HG03439 (cell line): ENCODE measurements around the gene CACNA1H.

Experiments used
- ATAC-seq: cut with Tn5 transposase; IDR thresholded peaks from one replicate; pipeline ENCODE4 v1.9.1; 2021; ENCODE audit warnings: mild to moderate bottlenecking, moderate library complexity; ENCODE audit not compliant: unreplicated experiment

Gene CACNA1H

DNA sequence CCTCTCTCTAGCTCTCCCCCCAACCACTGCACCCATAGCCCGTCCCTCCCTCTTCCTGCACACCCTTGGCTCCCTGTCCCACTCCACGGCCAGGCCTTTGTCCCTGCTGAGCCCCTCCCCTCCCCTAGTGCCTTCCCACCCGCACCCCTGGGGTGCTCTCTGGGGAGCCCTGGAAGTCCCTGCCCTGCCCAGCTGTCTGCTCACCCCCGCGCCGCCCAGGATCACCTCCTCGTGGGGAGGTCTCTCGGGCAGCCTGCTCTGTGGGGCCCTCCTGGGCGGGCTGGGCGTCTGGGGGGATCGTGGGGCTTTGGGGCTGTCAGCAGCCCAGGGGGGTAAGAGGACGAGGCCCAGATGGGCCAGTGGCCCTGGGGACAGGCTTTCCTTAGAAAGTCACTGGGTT is 18.1 kb downstream of the CACNA1H start:
- no peak for ATAC-seq

DNA sequence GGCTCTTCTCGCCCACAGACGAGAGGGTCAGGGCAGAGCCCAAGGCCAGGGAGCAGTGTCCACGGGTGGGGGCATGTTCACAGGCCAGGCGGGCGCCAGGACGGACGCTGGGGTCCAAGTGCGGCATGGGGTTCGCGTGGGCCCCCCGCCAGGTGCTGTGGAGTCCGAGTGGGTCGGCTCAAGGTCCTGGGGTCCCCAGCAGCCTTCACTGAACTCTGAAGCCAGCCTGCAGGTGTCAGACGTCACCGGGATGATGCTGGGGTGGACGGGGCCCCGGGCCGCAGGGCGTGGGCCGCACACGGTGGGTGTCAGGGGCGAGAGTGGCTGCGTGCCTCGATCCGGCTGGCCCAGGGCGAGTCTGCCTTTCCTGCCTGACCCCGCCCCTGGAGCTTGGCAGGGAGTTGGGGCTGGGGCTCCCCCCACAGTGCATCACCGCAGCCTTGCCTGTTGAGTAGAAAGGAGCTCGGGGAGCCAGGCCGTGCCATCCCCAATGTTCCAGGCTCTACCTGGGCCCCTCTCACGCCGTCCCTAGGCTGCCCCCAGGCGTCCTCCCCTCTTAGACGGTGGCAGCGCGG is 19.0 kb downstream of the CACNA1H start:
- ATAC-seq = no peak

GRCh38 chr16:1172651-1173050 is 19.7 kb downstream of the CACNA1H start:
- ATAC-seq = no peak

- ATAC-seq = no peak
These were observed 21.0 kb downstream of the CACNA1H start for GRCh38 chr16:1173788-1174451.

DNA sequence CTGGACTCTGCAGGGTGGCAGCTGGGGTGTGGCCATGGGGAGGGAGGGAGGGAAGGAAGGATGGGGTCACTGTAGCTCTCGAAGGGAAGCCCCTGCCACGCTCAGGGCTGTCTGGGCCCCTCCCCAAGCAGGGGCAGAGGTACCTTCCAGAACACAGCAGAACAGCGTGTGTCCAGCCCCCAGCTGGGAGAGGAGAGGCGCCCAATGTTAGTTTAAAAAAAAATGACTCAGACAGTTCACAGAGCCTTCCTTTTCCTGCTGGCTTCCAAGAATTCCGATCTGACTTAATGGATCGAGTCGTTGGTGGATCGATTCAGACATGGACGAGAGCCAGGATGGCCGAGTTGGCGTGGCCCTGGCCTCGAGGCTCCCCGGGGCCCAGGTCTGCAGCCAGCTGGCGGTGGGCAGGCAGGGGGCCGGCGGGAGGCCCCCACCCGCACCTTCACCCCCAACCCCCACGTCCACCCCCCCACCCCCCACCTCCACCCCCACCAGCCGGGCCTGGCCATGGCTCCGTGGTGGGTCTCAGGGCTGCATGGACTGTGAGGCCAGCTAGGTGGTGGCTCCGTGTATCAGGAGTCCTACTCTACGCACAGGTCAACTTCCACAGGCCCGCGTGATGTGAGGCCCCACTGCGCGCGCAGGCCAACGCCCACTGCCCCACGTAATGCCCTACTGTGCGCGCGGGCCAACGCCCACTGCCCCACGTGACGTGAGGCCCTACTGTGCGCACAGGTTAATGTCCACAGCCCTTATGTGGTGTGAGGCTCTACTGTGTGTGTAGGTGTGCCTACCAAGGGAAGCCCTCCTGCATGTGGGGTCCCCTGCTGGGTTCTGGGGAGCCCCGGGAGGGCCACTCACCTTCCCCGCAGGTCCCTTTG is 21.8 kb downstream of the CACNA1H start:
- no peak for ATAC-seq

DNA sequence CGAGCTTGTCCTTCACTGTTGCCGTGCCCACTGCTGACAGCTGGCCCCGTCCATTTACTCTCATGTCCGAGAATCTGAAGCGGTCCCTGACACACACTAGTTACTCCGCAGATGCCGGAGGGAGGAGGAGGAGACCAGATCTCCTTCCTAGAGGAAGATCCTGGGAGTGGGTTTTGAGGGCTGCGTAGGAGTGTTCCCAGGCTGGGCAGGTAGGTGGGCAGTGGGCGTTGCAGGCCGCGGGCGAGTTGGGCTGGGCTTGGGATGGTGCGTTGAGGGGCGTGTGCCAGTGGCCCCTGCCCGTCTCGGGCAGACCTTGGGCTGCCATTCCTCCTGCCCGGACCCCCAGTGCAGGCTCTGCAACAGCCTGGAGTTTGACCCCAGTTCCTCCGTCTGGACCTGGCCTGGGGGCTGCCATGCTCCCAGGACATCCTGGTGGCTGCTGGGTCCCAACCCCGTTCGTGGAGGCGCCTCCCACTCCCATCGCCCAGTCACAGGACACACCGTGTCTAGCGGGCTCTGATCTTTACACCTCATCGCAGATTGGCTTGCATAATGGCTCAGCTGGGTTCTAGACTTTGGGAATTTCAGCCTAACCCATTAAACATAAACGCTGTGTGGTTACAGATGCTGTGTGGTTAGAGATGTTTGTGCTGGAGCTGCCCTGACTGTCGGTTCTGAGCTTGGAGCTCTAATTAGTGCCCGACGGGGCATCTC is 22.8 kb downstream of the CACNA1H start:
- ATAC-seq = no peak

GRCh38 chr16:1176280-1176897 is 23.5 kb downstream of the CACNA1H start:
- no peak for ATAC-seq

- ATAC-seq = no peak
These were observed 24.1 kb downstream of the CACNA1H start for GRCh38 chr16:1177053-1177452.

- ATAC-seq = no peak
These were observed 24.8 kb downstream of the CACNA1H start for GRCh38 chr16:1177750-1178149.

GRCh38 chr16:1178295-1178910 is 25.5 kb downstream of the CACNA1H start:
- no peak for ATAC-seq

GRCh38 chr16:1180549-1181403 is 27.9 kb downstream of the CACNA1H start:
- ATAC-seq = no peak

- no peak for ATAC-seq
These were observed 28.8 kb downstream of the CACNA1H start for GRCh38 chr16:1181404-1182315.

DNA sequence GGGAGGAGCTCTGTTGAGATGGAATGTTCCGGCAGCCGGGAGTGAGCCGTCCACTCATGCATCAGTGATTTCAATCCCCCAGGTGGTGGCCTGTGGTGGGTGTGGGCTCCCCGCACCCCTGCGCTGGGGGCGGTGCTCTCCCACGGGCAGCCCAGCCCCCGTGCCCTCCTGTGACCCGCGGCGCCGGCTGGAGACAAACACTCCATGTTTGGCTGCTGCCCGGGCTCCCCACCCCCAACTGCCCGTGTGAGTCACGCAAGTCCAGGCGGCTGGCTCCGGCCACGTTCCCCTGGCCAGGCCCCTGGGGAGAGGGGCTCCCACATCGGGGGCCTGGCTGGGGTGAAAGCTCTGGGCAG is 29.4 kb downstream of the CACNA1H start:
- ATAC-seq = no peak

- no peak for ATAC-seq
These were observed 30.3 kb downstream of the CACNA1H start for GRCh38 chr16:1182950-1183907.

GRCh38 chr16:1184156-1184868 is 31.4 kb downstream of the CACNA1H start:
- ATAC-seq = no peak

- no peak for ATAC-seq
These were observed 32.1 kb downstream of the CACNA1H start for GRCh38 chr16:1184980-1185379.
